ENCODE data around the gene ASNSD1. TPM values are rescaled to one million over a fixed set of nuclear protein-coding genes. Genes with fewer than 3 reads are reported as not detected.

ASNSD1 gene
- total RNA-seq = 10 to 100 TPM; 31.7 to 43.8 (median 35.9) TPM
- 64.2 TPM for total RNA-seq (2013)
- 19.4 to 56.0 (median 28.8) reads per million in 29 experiments for total RNA-seq

- Mint-ChIP-seq H3K9me3 (no peaks in the 10 kb centered on the region), H3K27me3 (no peaks in the 10 kb centered on the region), H3K4me3 (no peak within 1 kb of the TSS), H3K27ac (no peak within 1 kb of the TSS), H3K4me1 (peaks cover 54 to 62% (median 55%) of the 10 kb centered on the region in 3 donors), H3K36me3 (peaks cover 12% of the 10 kb centered on the region)
- ATAC-seq (replicated peaks in 1 of 4) (peak; percentile 87 to 93 (median 88)), DNase-seq (peak; percentile 94 to 100 (median 99))
- under 1% methylated on average over 42 of the region's 46 CpGs for WGBS (ENCODE audit: insufficient coverage)
- Histone ChIP-seq H3K27ac (ENCODE audit: low read length) (peak within 1 kb of the TSS; percentile 92), H3K4me3 (ENCODE audit: control insufficient read depth in 1 of 2, extremely low read depth in 1 of 2, low read length in 1 of 2) (peak within 1 kb of the TSS; percentile 93 to 98), H3K27me3 (replicated peaks in 1 of 2; ENCODE audit: control insufficient read depth in 2 of 2, extremely low read depth in 1 of 2, insufficient read depth in 2 of 2, low read length in 1 of 2) (no peaks in the 10 kb centered on the region), H3K9me3 (no peaks in the 10 kb centered on the region), H3K36me3 (ENCODE audit: control insufficient read depth in 2 of 2, extremely low read depth in 1 of 2, insufficient read depth in 1 of 2, low read length in 1 of 2) (peaks cover 0 to 5% of the 10 kb centered on the region in 2 donors), H3K4me1 (ENCODE audit: control insufficient read depth in 1 of 2, extremely low read depth in 1 of 2, insufficient read depth in 2 of 2, low read length in 2 of 2) (peaks cover 27 to 40% of the 10 kb centered on the region in 2 experiments)
- ChIA-PET POLR2A (interaction anchor here (0.5 to 2.4 kb wide), 6 partner anchors 9 to 101 kb away, joined by 3 to 8 read pairs (median 4); partner anchors contain the start of genes ANKAR (in 2 of the 2) and OSGEPL1 (in 1 of the 2)), CTCF (interaction anchor here (0.6 to 9.1 kb wide), 38 partner anchors 9 to 768 kb away, joined by 3 to 96 read pairs (median 4); partner anchors contain the start of genes ANKAR (in 2 of the 2), OSGEPL1 (in 2 of the 2) and SLC40A1 (in 1 of the 2))
Measured at GRCh38 chr2:189661148-189661956, at the start of gene ASNSD1. Gene ASNSD1 (plus strand): TSS chr2:189661459. CDS start chr2:189666133, 4,674 bp downstream.

- no peak for DNase-seq
- CTCF ChIA-PET = no interaction called here
- Mint-ChIP-seq H3K27ac (no peak overlapping the region), H3K27me3 (no peaks in the 10 kb centered on the region), H3K4me1 (peaks cover 1 to 5% (median 1%) of the 10 kb centered on the region in 3 donors), H3K9me3 (no peaks in the 10 kb centered on the region), H3K4me3 (peak overlapping the region in 1 of 3 donors; percentile 16), H3K36me3 (no peaks in the 10 kb centered on the region)
- no peak overlapping the region for H3K4me3 ChIP-seq (ENCODE audit: control insufficient read depth in 1 of 2, extremely low read depth in 1 of 2, low read length in 1 of 2)
- POLR2A ChIA-PET = no interaction called here
- H3K27ac ChIP-seq (ENCODE audit: low read length) = no peak overlapping the region
- WGBS (ENCODE audit: insufficient coverage) = 20% methylated on average over 1 of the region's 6 CpGs
- H3K27me3 ChIP-seq (replicated peaks in 1 of 2; ENCODE audit: control insufficient read depth in 2 of 2, extremely low read depth in 1 of 2, insufficient read depth in 2 of 2, low read length in 1 of 2) = no peaks in the 10 kb centered on the region
- H3K4me1 ChIP-seq (ENCODE audit: control insufficient read depth in 1 of 2, extremely low read depth in 1 of 2, insufficient read depth in 2 of 2, low read length in 2 of 2) = no peaks in the 10 kb centered on the region
- no peak for ATAC-seq (replicated peaks in 1 of 4)
- no peaks in the 10 kb centered on the region for H3K36me3 ChIP-seq (ENCODE audit: control insufficient read depth in 2 of 2, extremely low read depth in 1 of 2, insufficient read depth in 1 of 2, low read length in 1 of 2)
- H3K9me3 ChIP-seq = no peaks in the 10 kb centered on the region
Measured at GRCh38 chr2:189613077-189613636, 48.1 kb upstream of the ASNSD1 start.

GRCh38 chr2:189613650-189614420 lies 47.4 kb upstream of the ASNSD1 start:
- H3K27ac Mint-ChIP-seq = no peak overlapping the region

GRCh38 chr2:189614585-189614984 lies 46.7 kb upstream of the ASNSD1 start:
- ATAC-seq (replicated peaks in 1 of 4) = no peak
- no peak overlapping the region for H3K27ac ChIP-seq (ENCODE audit: low read length)
- no peaks in the 10 kb centered on the region for H3K27me3 ChIP-seq (replicated peaks in 1 of 2; ENCODE audit: control insufficient read depth in 2 of 2, extremely low read depth in 1 of 2, insufficient read depth in 2 of 2, low read length in 1 of 2)
- no peaks in the 10 kb centered on the region for H3K9me3 ChIP-seq
- H3K4me1 ChIP-seq (ENCODE audit: control insufficient read depth in 1 of 2, extremely low read depth in 1 of 2, insufficient read depth in 2 of 2, low read length in 2 of 2) = no peaks in the 10 kb centered on the region
- peaks cover 1 to 5% (median 1%) of the 10 kb centered on the region in 3 donors for H3K4me1 Mint-ChIP-seq
- DNase-seq = no peak
- no peaks in the 10 kb centered on the region for H3K36me3 Mint-ChIP-seq
- no peaks in the 10 kb centered on the region for H3K9me3 Mint-ChIP-seq
- H3K36me3 ChIP-seq (ENCODE audit: control insufficient read depth in 2 of 2, extremely low read depth in 1 of 2, insufficient read depth in 1 of 2, low read length in 1 of 2) = no peaks in the 10 kb centered on the region
- 100% methylated on average over 2 of the region's 4 CpGs for WGBS (ENCODE audit: insufficient coverage)
- ChIA-PET CTCF (interaction anchor here in 1 of 2 donors (0.6 kb wide), 1 partner anchor 1632 kb away, joined by 8 read pairs; no protein-coding TSS in a partner anchor), POLR2A (no interaction called here)
- H3K27me3 Mint-ChIP-seq = no peaks in the 10 kb centered on the region
- no peak overlapping the region for H3K4me3 ChIP-seq (ENCODE audit: control insufficient read depth in 1 of 2, extremely low read depth in 1 of 2, low read length in 1 of 2)
- no peak overlapping the region for H3K4me3 Mint-ChIP-seq
- H3K27ac Mint-ChIP-seq = no peak overlapping the region

More at GRCh38 chr2:189613650-189614420, 47.4 kb upstream of the ASNSD1 start:
- CTCF ChIA-PET = no interaction called here
- Mint-ChIP-seq H3K9me3 (no peaks in the 10 kb centered on the region), H3K4me3 (no peak overlapping the region), H3K27me3 (no peaks in the 10 kb centered on the region), H3K4me1 (peaks cover 1 to 5% (median 1%) of the 10 kb centered on the region in 3 donors), H3K36me3 (no peaks in the 10 kb centered on the region)
- H3K27me3 ChIP-seq (replicated peaks in 1 of 2; ENCODE audit: control insufficient read depth in 2 of 2, extremely low read depth in 1 of 2, insufficient read depth in 2 of 2, low read length in 1 of 2) = no peaks in the 10 kb centered on the region
- no peak overlapping the region for H3K27ac ChIP-seq (ENCODE audit: low read length)
- no peaks in the 10 kb centered on the region for H3K4me1 ChIP-seq (ENCODE audit: control insufficient read depth in 1 of 2, extremely low read depth in 1 of 2, insufficient read depth in 2 of 2, low read length in 2 of 2)
- no CpG with 5 or more reads among the region's 2 CpGs for whole genome bisulfite sequencing (ENCODE audit: insufficient coverage)
- POLR2A ChIA-PET = no interaction called here
- H3K4me3 ChIP-seq (ENCODE audit: control insufficient read depth in 1 of 2, extremely low read depth in 1 of 2, low read length in 1 of 2) = no peak overlapping the region
- no peaks in the 10 kb centered on the region for H3K36me3 ChIP-seq (ENCODE audit: control insufficient read depth in 2 of 2, extremely low read depth in 1 of 2, insufficient read depth in 1 of 2, low read length in 1 of 2)
- no peaks in the 10 kb centered on the region for H3K9me3 ChIP-seq
- ATAC-seq (replicated peaks in 1 of 4) (no peak), DNase-seq (no peak)

- Histone ChIP-seq H3K9me3 (no peaks in the 10 kb centered on the region), H3K27ac (ENCODE audit: low read length) (no peak overlapping the region), H3K27me3 (replicated peaks in 1 of 2; ENCODE audit: control insufficient read depth in 2 of 2, extremely low read depth in 1 of 2, insufficient read depth in 2 of 2, low read length in 1 of 2) (no peaks in the 10 kb centered on the region), H3K4me3 (ENCODE audit: control insufficient read depth in 1 of 2, extremely low read depth in 1 of 2, low read length in 1 of 2) (no peak overlapping the region), H3K4me1 (ENCODE audit: control insufficient read depth in 1 of 2, extremely low read depth in 1 of 2, insufficient read depth in 2 of 2, low read length in 2 of 2) (no peaks in the 10 kb centered on the region), H3K36me3 (ENCODE audit: control insufficient read depth in 2 of 2, extremely low read depth in 1 of 2, insufficient read depth in 1 of 2, low read length in 1 of 2) (no peaks in the 10 kb centered on the region)
- H3K4me3 Mint-ChIP-seq = no peak overlapping the region
- ChIA-PET CTCF (no interaction called here), POLR2A (interaction anchor here in 1 of 2 donors (0.6 kb wide), 1 partner anchor 1727 kb away, joined by 3 read pairs; no protein-coding TSS in a partner anchor)
- no peak for DNase-seq
- H3K27me3 Mint-ChIP-seq = no peaks in the 10 kb centered on the region
- H3K9me3 Mint-ChIP-seq = no peaks in the 10 kb centered on the region
- ATAC-seq (replicated peaks in 1 of 4) = no peak
- no peak overlapping the region for H3K27ac Mint-ChIP-seq
- H3K36me3 Mint-ChIP-seq = no peaks in the 10 kb centered on the region
- H3K4me1 Mint-ChIP-seq = peaks cover 1 to 2% (median 1%) of the 10 kb centered on the region in 3 donors
- WGBS (ENCODE audit: insufficient coverage) = no CpG with 5 or more reads among the region's 1 CpG
Measured at GRCh38 chr2:189618197-189618596, 43.1 kb upstream of the ASNSD1 start.

- Histone ChIP-seq H3K27ac (ENCODE audit: low read length) (no peak overlapping the region), H3K4me3 (ENCODE audit: control insufficient read depth in 1 of 2, extremely low read depth in 1 of 2, low read length in 1 of 2) (no peak overlapping the region), H3K9me3 (no peaks in the 10 kb centered on the region), H3K4me1 (ENCODE audit: control insufficient read depth in 1 of 2, extremely low read depth in 1 of 2, insufficient read depth in 2 of 2, low read length in 2 of 2) (peaks cover 3 to 10% of the 10 kb centered on the region in 2 experiments), H3K27me3 (replicated peaks in 1 of 2; ENCODE audit: control insufficient read depth in 2 of 2, extremely low read depth in 1 of 2, insufficient read depth in 2 of 2, low read length in 1 of 2) (no peaks in the 10 kb centered on the region), H3K36me3 (ENCODE audit: control insufficient read depth in 2 of 2, extremely low read depth in 1 of 2, insufficient read depth in 1 of 2, low read length in 1 of 2) (no peaks in the 10 kb centered on the region)
- H3K27me3 Mint-ChIP-seq = no peaks in the 10 kb centered on the region
- H3K4me1 Mint-ChIP-seq = peaks cover 16 to 25% (median 24%) of the 10 kb centered on the region in 3 donors
- no peaks in the 10 kb centered on the region for H3K9me3 Mint-ChIP-seq
- no peak for ATAC-seq (replicated peaks in 1 of 4)
- POLR2A ChIA-PET = no interaction called here
- DNase-seq = no peak
- H3K27ac Mint-ChIP-seq = no peak overlapping the region
- CTCF ChIA-PET = no interaction called here
- H3K36me3 Mint-ChIP-seq = no peaks in the 10 kb centered on the region
- H3K4me3 Mint-ChIP-seq = no peak overlapping the region
Measured at GRCh38 chr2:189621781-189622180, 39.5 kb upstream of the ASNSD1 start.
